ENCODE measurements around the gene OSBPL5.

The OSBPL5 gene

GRCh38 chr11:3207526-3208189, 42.5 kb upstream of the OSBPL5 start:
- Histone ChIP-seq H2AFZ (ENCODE audit: insufficient read depth, low read length, poor library complexity) (no peak overlapping the region), H3K9me3 (ENCODE audit: insufficient read depth, low read depth, low read length) (peaks cover 6% of the 10 kb centered on the region), H4K12ac (ENCODE audit: low read depth, low read length) (no peak overlapping the region), H3K79me1 (ENCODE audit: low read length) (no peaks in the 10 kb centered on the region), H2BK5ac (ENCODE audit: low read depth, low read length, poor library complexity) (no peak overlapping the region), H3K79me2 (ENCODE audit: control insufficient read depth, insufficient read depth, low read length, poor library complexity) (no peaks in the 10 kb centered on the region), H2BK120ac (ENCODE audit: insufficient read depth, low read length, poor library complexity) (no peak overlapping the region), H4K8ac (ENCODE audit: low read depth, low read length) (no peak overlapping the region), H3K4me2 (ENCODE audit: low read length) (no peak overlapping the region), H2AK5ac (ENCODE audit: low read length) (no peak overlapping the region), H2BK12ac (ENCODE audit: low read length) (no peak overlapping the region), H3K4me3 (ENCODE audit: low read depth, low read length) (no peak overlapping the region), H3K18ac (ENCODE audit: low read length) (no peak overlapping the region), H3K14ac (ENCODE audit: low read length) (no peak overlapping the region), H3K9ac (ENCODE audit: low read length) (no peak overlapping the region), H3K23ac (ENCODE audit: low read length) (no peak overlapping the region), H3K4ac (ENCODE audit: low read depth, low read length) (no peak overlapping the region), H3K4me1 (ENCODE audit: control insufficient read depth in 1 of 2, insufficient read depth in 2 of 2, low read length in 2 of 2) (no peaks in the 10 kb centered on the region), H4K91ac (ENCODE audit: low read depth, low read length) (no peak overlapping the region), H3K36me3 (ENCODE audit: control insufficient read depth in 1 of 2, insufficient read depth in 2 of 2, low read length in 2 of 2) (no peaks in the 10 kb centered on the region), H3K27ac (ENCODE audit: low read depth, low read length) (no peak overlapping the region), H3K27me3 (ENCODE audit: insufficient read depth, low read length) (peaks cover 13% of the 10 kb centered on the region)
- DNase-seq: no peak
- WGBS (ENCODE audit: extremely low coverage, insufficient coverage, insufficient read length): no CpG with 5 or more reads among the region's 8 CpGs

GRCh38 chr11:3206922-3207204, 41.8 kb upstream of the OSBPL5 start:
- H3K18ac ChIP-seq (ENCODE audit: low read length): no peak overlapping the region
- H3K36me3 ChIP-seq (ENCODE audit: control insufficient read depth in 1 of 2, insufficient read depth in 2 of 2, low read length in 2 of 2): no peaks in the 10 kb centered on the region
- H3K4ac ChIP-seq (ENCODE audit: low read depth, low read length): no peak overlapping the region
- H3K23ac ChIP-seq (ENCODE audit: low read length): no peak overlapping the region
- no peaks in the 10 kb centered on the region for H3K79me1 ChIP-seq (ENCODE audit: low read length)
- WGBS (ENCODE audit: extremely low coverage, insufficient coverage, insufficient read length): no CpG with 5 or more reads among the region's 1 CpG
- no peak overlapping the region for H4K8ac ChIP-seq (ENCODE audit: low read depth, low read length)
- H3K79me2 ChIP-seq (ENCODE audit: control insufficient read depth, insufficient read depth, low read length, poor library complexity): no peaks in the 10 kb centered on the region
- H3K27ac ChIP-seq (ENCODE audit: low read depth, low read length): no peak overlapping the region
- H3K9me3 ChIP-seq (ENCODE audit: insufficient read depth, low read depth, low read length): peaks cover 6% of the 10 kb centered on the region
- DNase-seq: no peak
- H3K4me3 ChIP-seq (ENCODE audit: low read depth, low read length): no peak overlapping the region
- no peak overlapping the region for H2BK120ac ChIP-seq (ENCODE audit: insufficient read depth, low read length, poor library complexity)
- H2BK5ac ChIP-seq (ENCODE audit: low read depth, low read length, poor library complexity): no peak overlapping the region
- H2AK5ac ChIP-seq (ENCODE audit: low read length): no peak overlapping the region
- peaks cover 20% of the 10 kb centered on the region for H3K27me3 ChIP-seq (ENCODE audit: insufficient read depth, low read length)
- no peak overlapping the region for H3K9ac ChIP-seq (ENCODE audit: low read length)
- H3K14ac ChIP-seq (ENCODE audit: low read length): no peak overlapping the region
- H2BK12ac ChIP-seq (ENCODE audit: low read length): no peak overlapping the region
- no peak overlapping the region for H3K4me2 ChIP-seq (ENCODE audit: low read length)
- H3K4me1 ChIP-seq (ENCODE audit: control insufficient read depth in 1 of 2, insufficient read depth in 2 of 2, low read length in 2 of 2): no peaks in the 10 kb centered on the region
- no peak overlapping the region for H4K12ac ChIP-seq (ENCODE audit: low read depth, low read length)
- no peak overlapping the region for H4K91ac ChIP-seq (ENCODE audit: low read depth, low read length)
- no peak overlapping the region for H2AFZ ChIP-seq (ENCODE audit: insufficient read depth, low read length, poor library complexity)

- Histone ChIP-seq H3K4ac (ENCODE audit: low read depth, low read length) (no peak overlapping the region), H3K4me3 (ENCODE audit: low read depth, low read length) (no peak overlapping the region), H3K4me1 (ENCODE audit: control insufficient read depth in 1 of 2, insufficient read depth in 2 of 2, low read length in 2 of 2) (no peaks in the 10 kb centered on the region), H3K9ac (ENCODE audit: low read length) (no peak overlapping the region), H3K79me2 (ENCODE audit: control insufficient read depth, insufficient read depth, low read length, poor library complexity) (no peaks in the 10 kb centered on the region), H3K4me2 (ENCODE audit: low read length) (no peak overlapping the region), H2BK12ac (ENCODE audit: low read length) (no peak overlapping the region), H3K36me3 (ENCODE audit: control insufficient read depth in 1 of 2, insufficient read depth in 2 of 2, low read length in 2 of 2) (no peaks in the 10 kb centered on the region), H3K14ac (ENCODE audit: low read length) (no peak overlapping the region), H3K23ac (ENCODE audit: low read length) (no peak overlapping the region), H4K8ac (ENCODE audit: low read depth, low read length) (no peak overlapping the region), H4K12ac (ENCODE audit: low read depth, low read length) (no peak overlapping the region), H3K18ac (ENCODE audit: low read length) (no peak overlapping the region), H3K9me3 (ENCODE audit: insufficient read depth, low read depth, low read length) (peaks cover 6% of the 10 kb centered on the region), H2BK5ac (ENCODE audit: low read depth, low read length, poor library complexity) (no peak overlapping the region), H3K27me3 (ENCODE audit: insufficient read depth, low read length) (peaks cover 22% of the 10 kb centered on the region), H3K79me1 (ENCODE audit: low read length) (no peaks in the 10 kb centered on the region), H4K91ac (ENCODE audit: low read depth, low read length) (no peak overlapping the region), H2AFZ (ENCODE audit: insufficient read depth, low read length, poor library complexity) (no peak overlapping the region), H2BK120ac (ENCODE audit: insufficient read depth, low read length, poor library complexity) (no peak overlapping the region), H3K27ac (ENCODE audit: low read depth, low read length) (no peak overlapping the region), H2AK5ac (ENCODE audit: low read length) (no peak overlapping the region)
- DNase-seq: no peak
- WGBS (ENCODE audit: extremely low coverage, insufficient coverage, insufficient read length): no CpG with 5 or more reads among the region's 8 CpGs
Observed at GRCh38 chr11:3206156-3206921, 41.2 kb upstream of the OSBPL5 start.

- Histone ChIP-seq H3K4ac (ENCODE audit: low read depth, low read length) (no peak overlapping the region), H2BK120ac (ENCODE audit: insufficient read depth, low read length, poor library complexity) (no peak overlapping the region), H3K27ac (ENCODE audit: low read depth, low read length) (no peak overlapping the region), H3K18ac (ENCODE audit: low read length) (no peak overlapping the region), H3K36me3 (ENCODE audit: control insufficient read depth in 1 of 2, insufficient read depth in 2 of 2, low read length in 2 of 2) (no peaks in the 10 kb centered on the region), H3K9me3 (ENCODE audit: insufficient read depth, low read depth, low read length) (peaks cover 6% of the 10 kb centered on the region), H2BK12ac (ENCODE audit: low read length) (no peak overlapping the region), H2BK5ac (ENCODE audit: low read depth, low read length, poor library complexity) (no peak overlapping the region), H2AFZ (ENCODE audit: insufficient read depth, low read length, poor library complexity) (no peak overlapping the region), H3K23ac (ENCODE audit: low read length) (no peak overlapping the region), H3K4me1 (ENCODE audit: control insufficient read depth in 1 of 2, insufficient read depth in 2 of 2, low read length in 2 of 2) (no peaks in the 10 kb centered on the region), H3K79me1 (ENCODE audit: low read length) (no peaks in the 10 kb centered on the region), H3K4me3 (ENCODE audit: low read depth, low read length) (no peak overlapping the region), H4K12ac (ENCODE audit: low read depth, low read length) (no peak overlapping the region), H4K91ac (ENCODE audit: low read depth, low read length) (no peak overlapping the region), H4K8ac (ENCODE audit: low read depth, low read length) (no peak overlapping the region), H3K9ac (ENCODE audit: low read length) (no peak overlapping the region), H3K14ac (ENCODE audit: low read length) (no peak overlapping the region), H2AK5ac (ENCODE audit: low read length) (no peak overlapping the region), H3K79me2 (ENCODE audit: control insufficient read depth, insufficient read depth, low read length, poor library complexity) (no peaks in the 10 kb centered on the region), H3K27me3 (ENCODE audit: insufficient read depth, low read length) (peaks cover 22% of the 10 kb centered on the region), H3K4me2 (ENCODE audit: low read length) (no peak overlapping the region)
- no CpG with 5 or more reads among the region's 16 CpGs for WGBS (ENCODE audit: extremely low coverage, insufficient coverage, insufficient read length)
- no peak for DNase-seq
Observed at GRCh38 chr11:3205261-3206155, 40.4 kb upstream of the OSBPL5 start.
